ENCODE results near the gene LRSAM1. TPM values are rescaled to one million over a fixed set of nuclear protein-coding genes. Genes with fewer than 3 reads are reported as not detected.

LRSAM1 gene
- total and polyA plus RNA-seq, 2 donors from 2014 or later = 15.8 to 24.6 TPM

DNA sequence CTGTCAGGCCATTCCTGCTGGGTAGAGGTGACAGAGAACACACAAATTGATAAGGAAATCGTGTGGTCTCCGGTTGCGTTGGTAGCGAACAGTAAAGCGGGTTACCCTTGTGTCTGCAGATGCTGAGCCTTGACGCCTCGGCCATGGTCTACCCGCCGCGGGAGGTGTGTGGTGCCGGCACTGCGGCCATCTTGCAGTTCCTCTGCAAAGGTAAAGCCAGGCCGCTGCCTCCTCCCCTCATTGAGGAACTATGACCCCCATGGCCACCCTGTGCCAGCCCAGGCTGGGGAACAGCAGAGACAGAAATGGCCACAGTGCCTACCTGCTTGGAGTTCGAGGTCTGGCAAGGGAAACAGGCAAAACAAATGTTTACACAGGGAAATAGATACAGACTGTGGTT is 16.3 kb downstream of the LRSAM1 start:
- H3K27me3 ChIP-seq (ENCODE audit: control insufficient read depth, insufficient read depth, low read length) = no peaks in the 10 kb centered on the region
- intact Hi-C loops (cut with DNase I) = no loop called here
- no peak overlapping the region for H3K4me3 ChIP-seq (ENCODE audit: low read length in 3 of 3)
- FAIRE-seq (no peak), DNase-seq (no peak)
- no peaks in the 10 kb centered on the region for H3K4me1 ChIP-seq (ENCODE audit: control insufficient read depth in 2 of 3, insufficient read depth in 2 of 3, low read depth in 1 of 3, low read length in 3 of 3)
- no peak overlapping the region for H3K27ac ChIP-seq (ENCODE audit: low read depth in 2 of 2, low read length in 2 of 2)
- peaks cover 0 to 11% (median 9%) of the 10 kb centered on the region in 3 donors for H3K36me3 ChIP-seq (ENCODE audit: control insufficient read depth in 2 of 3, insufficient read depth in 3 of 3, low read length in 3 of 3)
- no peak overlapping the region for H3K9ac ChIP-seq (ENCODE audit: low read length in 3 of 3)
- TF ChIP-seq, protein P1, sequence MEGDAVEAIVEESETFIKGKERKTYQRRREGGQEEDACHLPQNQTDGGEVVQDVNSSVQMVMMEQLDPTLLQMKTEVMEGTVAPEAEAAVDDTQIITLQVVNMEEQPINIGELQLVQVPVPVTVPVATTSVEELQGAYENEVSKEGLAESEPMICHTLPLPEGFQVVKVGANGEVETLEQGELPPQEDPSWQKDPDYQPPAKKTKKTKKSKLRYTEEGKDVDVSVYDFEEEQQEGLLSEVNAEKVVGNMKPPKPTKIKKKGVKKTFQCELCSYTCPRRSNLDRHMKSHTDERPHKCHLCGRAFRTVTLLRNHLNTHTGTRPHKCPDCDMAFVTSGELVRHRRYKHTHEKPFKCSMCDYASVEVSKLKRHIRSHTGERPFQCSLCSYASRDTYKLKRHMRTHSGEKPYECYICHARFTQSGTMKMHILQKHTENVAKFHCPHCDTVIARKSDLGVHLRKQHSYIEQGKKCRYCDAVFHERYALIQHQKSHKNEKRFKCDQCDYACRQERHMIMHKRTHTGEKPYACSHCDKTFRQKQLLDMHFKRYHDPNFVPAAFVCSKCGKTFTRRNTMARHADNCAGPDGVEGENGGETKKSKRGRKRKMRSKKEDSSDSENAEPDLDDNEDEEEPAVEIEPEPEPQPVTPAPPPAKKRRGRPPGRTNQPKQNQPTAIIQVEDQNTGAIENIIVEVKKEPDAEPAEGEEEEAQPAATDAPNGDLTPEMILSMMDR (IDR thresholded peaks at IDR 0.05; ENCODE audit: borderline replicate concordance, extremely low read depth, insufficient read depth) = no peak
- no peaks in the 10 kb centered on the region for H3K9me3 ChIP-seq (ENCODE audit: control insufficient read depth in 2 of 3, insufficient read depth in 1 of 3, low read length in 3 of 3)

DNA sequence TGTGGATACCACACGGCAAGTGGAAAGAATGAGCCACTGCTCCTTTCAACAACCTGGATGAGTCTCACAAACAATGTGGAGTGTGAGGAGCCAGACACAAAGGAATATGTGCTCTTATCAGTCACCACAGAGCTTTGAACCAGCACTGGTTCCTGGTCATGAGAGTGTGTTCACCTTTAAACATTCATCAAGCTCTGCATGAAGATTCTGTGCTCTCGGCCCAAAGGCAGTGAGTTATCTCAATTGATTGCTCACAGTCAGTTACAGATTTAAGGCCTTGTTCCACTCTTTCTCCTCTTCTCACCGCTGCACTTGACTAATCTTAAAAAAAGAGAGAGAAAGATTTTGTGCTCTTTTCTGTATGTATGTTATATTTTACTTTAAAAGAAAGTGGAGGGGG is 19.4 kb downstream of the LRSAM1 start:
- Histone ChIP-seq H3K27me3 (ENCODE audit: control insufficient read depth, insufficient read depth, low read length) (no peaks in the 10 kb centered on the region), H3K4me3 (ENCODE audit: low read length in 3 of 3) (no peak overlapping the region), H3K36me3 (ENCODE audit: control insufficient read depth in 2 of 3, insufficient read depth in 3 of 3, low read length in 3 of 3) (peaks cover 0 to 9% (median 4%) of the 10 kb centered on the region in 3 donors), H3K4me1 (ENCODE audit: control insufficient read depth in 2 of 3, insufficient read depth in 2 of 3, low read depth in 1 of 3, low read length in 3 of 3) (no peaks in the 10 kb centered on the region), H3K9me3 (ENCODE audit: control insufficient read depth in 2 of 3, insufficient read depth in 1 of 3, low read length in 3 of 3) (no peaks in the 10 kb centered on the region), H3K27ac (ENCODE audit: low read depth in 2 of 2, low read length in 2 of 2) (no peak overlapping the region), H3K9ac (ENCODE audit: low read length in 3 of 3) (no peak overlapping the region)
- DNase-seq (no peak), FAIRE-seq (no peak)
- TF ChIP-seq, protein P1 (IDR thresholded peaks at IDR 0.05; ENCODE audit: borderline replicate concordance, extremely low read depth, insufficient read depth) = no peak
- intact Hi-C loops (cut with DNase I) = no loop called here

DNA sequence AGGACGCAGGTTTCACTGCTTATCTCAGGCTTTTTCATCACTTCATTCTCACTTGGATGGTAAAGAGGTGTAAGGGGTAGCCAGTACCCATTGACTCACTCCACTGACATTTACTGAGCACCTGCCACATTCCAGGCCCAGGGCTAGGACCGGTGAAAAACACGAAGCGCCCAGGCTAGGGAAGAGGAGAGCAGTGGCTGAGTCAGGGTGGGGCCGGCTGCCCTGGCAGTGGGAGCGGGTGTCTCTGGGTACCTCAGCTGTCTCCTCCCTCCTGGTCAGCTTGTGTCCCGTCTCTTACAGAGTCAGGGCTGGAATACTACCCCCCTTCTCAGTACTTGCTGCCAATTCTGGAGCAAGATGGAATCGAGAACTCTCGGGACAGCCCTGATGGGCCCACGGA is 22.2 kb downstream of the LRSAM1 start:
- TF ChIP-seq, protein P1 (IDR thresholded peaks at IDR 0.05; ENCODE audit: borderline replicate concordance, extremely low read depth, insufficient read depth) = no peak
- FAIRE-seq (no peak), DNase-seq (no peak)
- no peak overlapping the region for H3K9ac ChIP-seq (ENCODE audit: low read length in 3 of 3)
- H3K27me3 ChIP-seq (ENCODE audit: control insufficient read depth, insufficient read depth, low read length) = no peaks in the 10 kb centered on the region
- H3K36me3 ChIP-seq (ENCODE audit: control insufficient read depth in 2 of 3, insufficient read depth in 3 of 3, low read length in 3 of 3) = peaks cover 0 to 9% (median 2%) of the 10 kb centered on the region in 3 donors
- no peak overlapping the region for H3K27ac ChIP-seq (ENCODE audit: low read depth in 2 of 2, low read length in 2 of 2)
- H3K4me3 ChIP-seq (ENCODE audit: low read length in 3 of 3) = no peak overlapping the region
- no peaks in the 10 kb centered on the region for H3K4me1 ChIP-seq (ENCODE audit: control insufficient read depth in 2 of 3, insufficient read depth in 2 of 3, low read depth in 1 of 3, low read length in 3 of 3)
- intact Hi-C loops (cut with DNase I) = no loop called here
- no peaks in the 10 kb centered on the region for H3K9me3 ChIP-seq (ENCODE audit: control insufficient read depth in 2 of 3, insufficient read depth in 1 of 3, low read length in 3 of 3)

DNA sequence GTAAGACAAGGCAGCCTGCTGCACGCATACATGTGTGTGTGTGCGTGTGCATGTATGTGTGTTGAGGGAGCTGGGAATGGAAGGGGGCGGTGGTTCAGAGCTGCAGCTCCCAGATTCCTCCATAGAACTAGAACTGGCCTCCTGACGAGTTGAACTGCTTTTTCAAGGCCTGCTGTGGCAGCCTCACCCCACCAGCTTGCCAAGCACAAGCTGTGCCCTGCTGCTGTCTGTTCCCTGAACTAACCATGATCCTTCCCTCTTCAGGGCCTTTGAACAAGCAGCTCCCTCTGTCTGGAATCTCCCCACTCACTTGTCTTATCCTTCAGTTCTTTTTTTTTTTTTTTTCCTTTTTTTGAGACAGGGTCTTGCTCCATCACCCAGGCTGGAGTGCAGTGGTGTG is 22.6 kb downstream of the LRSAM1 start:
- no peaks in the 10 kb centered on the region for H3K9me3 ChIP-seq (ENCODE audit: control insufficient read depth in 2 of 3, insufficient read depth in 1 of 3, low read length in 3 of 3)
- intact Hi-C loops (cut with DNase I) = no loop called here
- FAIRE-seq = no peak
- H3K36me3 ChIP-seq (ENCODE audit: control insufficient read depth in 2 of 3, insufficient read depth in 3 of 3, low read length in 3 of 3) = peaks cover 0 to 9% (median 2%) of the 10 kb centered on the region in 3 donors
- H3K4me3 ChIP-seq (ENCODE audit: low read length in 3 of 3) = no peak overlapping the region
- TF ChIP-seq, protein P1 (IDR thresholded peaks at IDR 0.05; ENCODE audit: borderline replicate concordance, extremely low read depth, insufficient read depth) = no peak
- no peaks in the 10 kb centered on the region for H3K27me3 ChIP-seq (ENCODE audit: control insufficient read depth, insufficient read depth, low read length)
- no peaks in the 10 kb centered on the region for H3K4me1 ChIP-seq (ENCODE audit: control insufficient read depth in 2 of 3, insufficient read depth in 2 of 3, low read depth in 1 of 3, low read length in 3 of 3)
- H3K27ac ChIP-seq (ENCODE audit: low read depth in 2 of 2, low read length in 2 of 2) = no peak overlapping the region
- no peak overlapping the region for H3K9ac ChIP-seq (ENCODE audit: low read length in 3 of 3)
- no peak for DNase-seq

All from kidney (tissue), 14 donors.